GM06990 (cell line): Measurements from ENCODE around the gene PCF11.

Experiments
- DNase-seq: peaks from one replicate; pipeline ENCODE4 v3.0.0-alpha.2; 2011; ENCODE audit not compliant: insufficient read length; ENCODE audit errors: extremely low read depth
- H3K27me3 ChIP-seq: replicated peaks from 2 replicates; pipeline ENCODE4 v1.6.0; 2011; ENCODE audit warnings: low read length; ENCODE audit not compliant: control insufficient read depth, insufficient read depth
- H3K36me3 ChIP-seq: 2 replicates; pipeline ENCODE4 v1.5.1; 2011; ENCODE audit warnings: low read length; ENCODE audit not compliant: control insufficient read depth, insufficient read depth
- H3K4me3 ChIP-seq: replicated peaks from 2 replicates; pipeline ENCODE4 v1.5.1; 2011; ENCODE audit warnings: low read depth, mild to moderate bottlenecking, control low read depth, low read length
- CTCF ChIP-seq: IDR thresholded peaks from 2 replicates; pipeline ENCODE4 v1.5.1; 2011; ENCODE audit warnings: low read length, control low read depth, mild to moderate bottlenecking, inconsistent platforms; ENCODE audit not compliant: insufficient read depth, poor library complexity, severe bottlenecking

Gene PCF11

GRCh38 chr11:83118814-83119213, 38.1 kb upstream of the PCF11 start:
- no peak for TF ChIP-seq CTCF

GRCh38 chr11:83119216-83119615, 37.7 kb upstream of the PCF11 start:
- DNase-seq, result no peak
- H3K4me3 ChIP-seq, result no peak overlapping the region
- H3K36me3 ChIP-seq, result no peaks in the 10 kb centered on the region
- no peak for TF ChIP-seq CTCF
- no peaks in the 10 kb centered on the region for H3K27me3 ChIP-seq

More at GRCh38 chr11:83118814-83119213, 38.1 kb upstream of the PCF11 start:
- no peak overlapping the region for H3K4me3 ChIP-seq
- H3K36me3 ChIP-seq, result no peaks in the 10 kb centered on the region
- no peak for DNase-seq
- H3K27me3 ChIP-seq, result no peaks in the 10 kb centered on the region

- H3K27me3 ChIP-seq, result no peaks in the 10 kb centered on the region
- no peak for TF ChIP-seq CTCF
- no peak for DNase-seq
- H3K36me3 ChIP-seq, result no peaks in the 10 kb centered on the region
- no peak overlapping the region for H3K4me3 ChIP-seq
Measured at GRCh38 chr11:83120327-83120726, 36.6 kb upstream of the PCF11 start.

GRCh38 chr11:83122050-83122449, 34.9 kb upstream of the PCF11 start:
- Histone ChIP-seq H3K4me3 (no peak overlapping the region), H3K36me3 (no peaks in the 10 kb centered on the region), H3K27me3 (no peaks in the 10 kb centered on the region)
- no peak for DNase-seq
- TF ChIP-seq CTCF, result no peak

- Histone ChIP-seq H3K27me3 (no peaks in the 10 kb centered on the region), H3K4me3 (no peak overlapping the region), H3K36me3 (no peaks in the 10 kb centered on the region)
- DNase-seq, result no peak
- TF ChIP-seq CTCF, result no peak
Measured at GRCh38 chr11:83122766-83123165, 34.2 kb upstream of the PCF11 start.
